ENCODE results near the gene KCNMA1.

The KCNMA1 gene

GRCh38 chr10:77208684-77209256 is 428.8 kb downstream of the KCNMA1 start:
- DNase-seq (ENCODE audit: low spot score) = no peak

- DNase-seq (ENCODE audit: low spot score) = no peak
Observed at GRCh38 chr10:77207828-77208185, 429.8 kb downstream of the KCNMA1 start.

DNA sequence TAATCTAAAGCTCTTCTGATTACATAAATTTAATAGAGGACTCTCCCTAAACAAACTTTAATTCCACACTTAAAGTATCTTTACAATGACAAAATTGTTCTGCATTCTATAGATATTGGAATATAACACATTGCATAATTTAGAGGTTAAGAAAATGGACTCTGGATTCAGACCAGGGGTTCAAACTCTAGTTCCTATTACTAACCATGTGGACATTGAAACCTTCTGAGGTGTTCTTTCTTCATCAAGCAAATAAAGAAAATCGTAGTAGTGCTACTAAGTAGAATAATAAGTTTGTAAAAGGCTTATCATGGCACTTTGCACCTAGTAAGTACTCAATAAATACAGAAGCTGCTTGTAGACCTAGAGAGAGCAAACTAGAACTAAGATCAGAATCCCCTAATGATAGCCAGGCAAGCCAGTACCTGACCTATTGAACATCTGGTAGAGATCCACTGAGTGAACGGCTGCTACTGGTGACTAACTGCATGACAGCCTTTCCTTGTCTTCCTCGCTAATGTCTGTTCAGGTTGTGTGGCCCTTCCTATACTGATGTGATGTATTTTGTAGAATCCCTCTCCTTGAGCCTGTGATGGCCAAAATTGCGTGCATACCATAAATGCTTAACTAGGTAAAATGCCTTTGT is 430.3 kb downstream of the KCNMA1 start:
- DNase-seq (ENCODE audit: low spot score) = no peak

- no peak for DNase-seq (ENCODE audit: low spot score)
Observed at GRCh38 chr10:77205135-77205534, 432.5 kb downstream of the KCNMA1 start.

GRCh38 chr10:77204171-77204570 is 433.4 kb downstream of the KCNMA1 start:
- DNase-seq (ENCODE audit: low spot score) = no peak

DNA sequence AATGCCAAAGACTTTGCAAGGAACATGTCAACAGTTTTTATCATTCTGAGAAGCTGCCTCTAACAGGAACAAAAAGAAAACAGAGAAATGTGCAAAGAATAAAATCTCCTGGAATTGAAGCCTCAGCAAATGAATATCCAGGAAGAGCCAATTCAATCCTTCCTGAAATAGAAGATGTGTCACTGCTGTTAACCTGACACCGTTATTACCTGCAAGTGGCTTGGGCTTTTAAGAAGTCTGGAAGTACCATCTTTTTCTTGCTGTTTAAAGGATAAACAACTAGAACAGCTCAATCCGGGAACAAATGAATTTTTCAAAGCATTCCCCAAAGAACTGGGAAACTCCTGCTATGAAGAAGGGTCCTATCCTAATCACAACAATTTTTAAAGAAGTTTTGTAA is 434.8 kb downstream of the KCNMA1 start:
- no peak for DNase-seq (ENCODE audit: low spot score)

DNA sequence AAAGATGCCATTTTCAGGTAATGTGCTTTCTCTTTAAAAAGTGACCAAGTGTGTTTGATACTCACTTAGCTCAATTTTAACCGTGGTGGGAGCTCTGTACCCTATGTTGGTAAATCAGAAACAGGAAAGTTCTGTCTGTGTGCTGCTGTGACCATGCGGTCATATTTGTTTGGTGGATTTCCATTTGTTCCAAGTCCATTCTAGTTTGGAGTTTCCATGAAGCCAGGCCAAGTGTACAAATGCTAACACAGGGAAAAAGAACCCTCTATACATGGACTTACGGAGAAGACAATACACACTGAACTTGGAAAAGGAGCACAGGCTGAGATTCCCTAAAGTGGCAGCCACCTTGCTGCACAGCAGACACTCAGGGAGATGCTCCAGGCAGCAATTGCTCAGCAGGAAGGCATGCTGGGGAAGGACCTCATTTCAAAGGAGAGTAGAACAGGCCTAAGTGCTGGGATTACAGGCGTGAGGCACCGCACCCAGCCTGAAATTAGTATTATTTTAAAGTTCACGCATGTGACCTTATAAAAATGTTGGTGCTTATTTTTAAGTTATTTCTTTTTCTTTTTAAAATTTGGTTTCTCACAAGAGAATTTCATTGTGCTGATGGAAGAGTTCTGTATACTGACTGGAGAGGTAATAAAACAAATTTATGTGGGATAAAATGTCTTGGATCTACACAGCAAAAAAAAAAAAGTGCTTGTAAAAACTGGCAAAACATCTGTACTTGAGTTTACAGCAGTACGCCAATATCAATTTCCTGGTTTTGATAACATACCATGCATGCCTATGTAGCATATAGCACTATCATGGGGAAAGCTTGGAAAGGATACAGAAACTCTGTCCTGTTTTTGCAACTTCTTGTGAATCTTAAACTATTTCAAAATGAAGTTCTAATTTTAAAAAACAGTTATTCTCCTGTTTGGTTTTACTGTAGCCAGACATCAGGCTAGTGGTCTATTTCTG is 436.2 kb downstream of the KCNMA1 start:
- no peak for DNase-seq (ENCODE audit: low spot score)

GRCh38 chr10:77197544-77197943 is 440.1 kb downstream of the KCNMA1 start:
- DNase-seq (ENCODE audit: low spot score) = no peak

- DNase-seq (ENCODE audit: low spot score) = no peak
Observed at GRCh38 chr10:77196614-77197013, 441.0 kb downstream of the KCNMA1 start.

- DNase-seq (ENCODE audit: low spot score) = peak; percentile 41
Observed at GRCh38 chr10:77195101-77195500, 442.5 kb downstream of the KCNMA1 start.

DNA sequence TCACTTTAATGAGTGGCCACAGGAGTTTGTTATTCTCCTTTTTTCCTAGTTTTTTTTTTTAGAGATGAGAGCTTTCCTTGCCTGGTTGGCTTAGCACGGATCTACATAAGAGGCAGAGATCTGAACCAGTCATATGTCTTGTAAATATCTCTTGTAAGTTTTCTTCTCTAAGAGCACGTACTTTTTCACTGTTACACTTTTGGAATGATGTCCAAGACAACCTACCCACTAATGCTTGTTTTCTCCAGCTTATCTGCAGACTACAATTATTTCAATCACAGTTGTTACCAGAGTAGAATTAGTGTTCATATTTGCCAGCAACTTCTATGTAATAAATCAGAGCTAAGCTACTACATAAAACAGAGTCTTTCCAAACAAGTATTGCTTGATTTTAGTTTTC is 444.6 kb downstream of the KCNMA1 start:
- DNase-seq (ENCODE audit: low spot score) = no peak

GRCh38 chr10:77192402-77192801 is 445.2 kb downstream of the KCNMA1 start:
- DNase-seq (ENCODE audit: low spot score) = no peak

DNA sequence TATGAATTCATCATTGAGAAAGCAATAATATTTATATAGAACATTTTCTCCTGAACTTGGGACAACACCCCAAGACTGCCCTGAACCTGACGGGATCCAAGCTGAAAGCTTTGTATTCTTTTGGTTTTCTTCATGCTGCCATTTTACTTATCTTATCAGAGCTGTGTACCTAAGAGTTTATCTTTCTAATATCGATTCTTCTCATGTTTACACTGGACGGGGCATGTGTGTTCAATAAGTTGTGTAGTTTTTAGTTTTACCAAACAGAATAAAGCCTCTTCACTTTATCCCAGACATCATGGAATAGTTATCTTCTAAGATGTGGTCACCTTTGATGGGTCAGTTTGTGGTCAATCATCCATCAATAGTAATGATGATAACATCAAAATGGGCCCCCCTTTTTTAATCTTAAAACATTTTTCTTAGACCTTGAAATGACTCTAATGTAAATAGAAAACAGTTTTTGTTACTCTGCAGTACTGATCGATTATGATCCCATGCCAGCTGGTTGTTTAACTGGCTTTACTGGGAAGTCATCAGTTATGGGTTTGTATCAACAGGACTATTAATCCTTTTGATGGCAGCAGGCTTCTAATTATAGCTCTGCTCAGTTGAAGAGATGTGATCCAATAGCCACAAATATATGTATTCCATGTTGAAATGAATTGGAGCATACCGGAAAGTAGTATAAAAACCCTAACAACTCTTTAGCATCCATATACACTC is 446.1 kb downstream of the KCNMA1 start:
- no peak for DNase-seq (ENCODE audit: low spot score)

GRCh38 chr10:77190291-77190690 is 447.3 kb downstream of the KCNMA1 start:
- no peak for DNase-seq (ENCODE audit: low spot score)

GRCh38 chr10:77189520-77189919 is 448.1 kb downstream of the KCNMA1 start:
- no peak for DNase-seq (ENCODE audit: low spot score)

- DNase-seq (ENCODE audit: low spot score) = no peak
Observed at GRCh38 chr10:77189075-77189474, 448.5 kb downstream of the KCNMA1 start.

- no peak for DNase-seq (ENCODE audit: low spot score)
Observed at GRCh38 chr10:77188521-77188920, 449.1 kb downstream of the KCNMA1 start.

DNA sequence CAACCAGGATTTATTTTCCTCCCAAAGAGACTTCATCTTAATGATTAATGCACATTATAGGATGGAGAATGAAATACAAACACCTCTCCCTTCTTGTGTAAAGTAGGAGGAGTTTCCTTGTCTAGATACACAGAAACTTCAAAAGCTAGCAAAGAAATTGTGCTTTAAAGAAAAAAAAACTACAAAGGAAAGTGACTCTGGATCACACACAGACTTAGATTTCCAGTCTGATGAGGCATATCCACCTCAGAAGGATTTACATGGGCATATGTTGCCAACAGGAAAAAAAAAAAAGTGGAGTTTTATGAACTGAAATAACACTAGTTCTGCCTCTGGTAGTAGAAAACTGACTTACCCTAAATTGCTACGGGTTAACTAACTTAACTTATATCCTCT is 449.6 kb downstream of the KCNMA1 start:
- DNase-seq (ENCODE audit: low spot score) = no peak

DNA sequence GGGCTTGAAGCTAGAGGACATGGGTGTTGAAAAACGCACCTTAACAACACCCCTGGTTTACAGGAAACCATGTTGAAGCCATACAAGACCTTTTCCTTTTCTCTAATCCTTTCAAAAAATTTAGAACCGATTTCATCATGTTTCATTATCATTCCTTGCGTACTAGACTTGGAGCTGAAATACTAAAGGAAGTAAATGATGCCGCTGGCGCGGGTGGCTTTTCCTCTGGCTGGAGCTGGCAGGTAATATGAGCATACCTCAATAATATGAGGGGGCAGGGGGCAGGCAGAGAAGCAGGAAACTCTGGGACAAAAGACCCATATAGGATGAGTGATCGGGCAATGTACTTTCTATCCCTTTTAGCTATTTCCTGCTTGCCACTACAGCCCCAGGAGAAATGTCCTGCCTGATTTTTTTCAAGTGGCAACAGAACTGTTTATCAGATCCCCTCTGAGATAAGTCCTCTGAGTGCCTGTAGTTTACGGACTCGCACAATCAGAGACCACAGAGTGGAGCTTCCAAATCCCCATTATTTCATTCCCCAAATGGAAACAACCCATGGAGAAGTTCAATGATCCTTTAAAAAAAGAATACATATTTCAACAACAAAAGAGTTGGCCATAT is 450.1 kb downstream of the KCNMA1 start:
- DNase-seq (ENCODE audit: low spot score) = no peak

DNA sequence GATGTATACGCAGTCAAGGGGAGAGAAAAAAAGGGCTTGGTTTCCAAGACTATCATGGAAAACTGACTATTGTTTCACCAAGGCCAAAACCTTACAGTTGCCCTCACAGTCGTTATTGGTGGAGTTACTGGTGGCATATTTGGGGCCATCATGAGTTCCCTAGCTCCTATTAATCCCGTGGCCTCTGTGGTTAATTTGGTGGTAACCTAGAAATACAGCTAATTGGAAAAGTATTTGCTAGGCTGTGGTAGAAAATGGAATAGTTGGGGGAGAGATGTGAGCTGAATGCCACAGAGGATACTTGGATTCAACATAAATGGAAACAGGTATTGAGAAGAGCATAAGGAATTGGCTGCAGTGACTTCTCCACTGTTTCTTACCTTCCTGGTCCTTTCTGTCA is 450.7 kb downstream of the KCNMA1 start:
- DNase-seq (ENCODE audit: low spot score) = no peak

DNA sequence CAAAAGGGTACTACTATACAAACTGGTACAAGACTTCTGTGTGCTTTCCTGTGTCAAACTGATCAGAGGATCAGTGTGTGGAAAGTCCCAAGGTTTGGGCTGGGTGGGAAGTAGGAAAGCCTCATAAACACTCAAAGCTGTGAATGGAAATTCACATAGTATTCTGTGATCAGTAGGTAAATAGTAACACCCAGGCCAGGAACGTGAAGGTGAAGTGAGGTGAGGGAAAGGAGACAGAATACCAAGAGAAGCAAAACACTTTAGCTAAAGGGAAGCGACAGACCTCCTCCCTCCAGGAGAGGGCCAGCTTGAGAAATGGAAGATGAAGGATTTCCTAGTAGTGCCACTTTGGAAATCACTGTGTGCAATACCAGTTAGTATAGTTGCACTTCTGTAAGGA is 451.9 kb downstream of the KCNMA1 start:
- DNase-seq (ENCODE audit: low spot score) = no peak

DNA sequence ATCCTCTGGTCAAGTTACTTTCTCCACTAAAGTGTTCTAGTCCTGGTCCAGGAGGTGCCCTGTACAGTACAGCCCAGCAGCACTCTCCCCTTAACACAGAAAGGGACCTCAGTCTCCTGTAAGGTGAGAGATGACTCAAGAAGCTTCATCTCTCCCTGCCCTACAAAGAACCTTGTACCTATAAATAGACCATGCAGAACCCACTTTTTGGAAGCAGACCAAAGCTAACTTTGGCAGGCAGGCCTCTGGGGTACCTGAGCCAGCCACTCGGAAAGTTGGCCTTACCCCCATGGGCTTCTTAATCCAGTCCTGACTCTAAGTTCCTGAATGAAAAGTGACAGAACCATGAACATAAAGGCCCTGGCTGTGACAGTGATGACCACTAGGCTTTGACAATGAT is 454.8 kb downstream of the KCNMA1 start:
- DNase-seq (ENCODE audit: low spot score) = no peak
